GM23338 (cell line): ENCODE data around the gene KRT75.

Source experiments
- CREB1 ChIP-seq: fragments of 250-450 bp; sonication (Bioruptor Pico); IDR thresholded peaks from 2 replicates; pipeline ENCODE4 v1.5.0; 2020; ENCODE audit warnings: low read depth, mild to moderate bottlenecking, moderate library complexity
- CTCF ChIP-seq, 2 experiments: fragments of 200-600 bp in 1 of 2; sonication (generic) in 1 of 2; conservative IDR thresholded peaks; 2 replicates each; pipeline versions ENCODE4 v1.5.1 to v1.6.1; 2016 to 2017; ENCODE audit warnings: antibody characterized with exemption in 2 of 2, low read depth in 2 of 2, mild to moderate bottlenecking in 2 of 2, moderate library complexity in 1 of 2
- ETS1 ChIP-seq: IDR thresholded peaks from 2 replicates; pipeline ENCODE4 v1.6.1; 2016; ENCODE audit warnings: antibody characterized with exemption
- EZH2 ChIP-seq: fragments of 200-600 bp; sonication (generic); IDR thresholded peaks from one replicate; pipeline ENCODE4 v1.8.0; 2017; ENCODE audit warnings: antibody characterized with exemption, mild to moderate bottlenecking, low read depth; ENCODE audit not compliant: unreplicated experiment
- EZH2phosphoT487 ChIP-seq: fragments of 200-600 bp; sonication (generic); IDR thresholded peaks from one replicate; pipeline ENCODE4 v1.8.1; 2018; ENCODE audit warnings: antibody characterized with exemption; ENCODE audit not compliant: unreplicated experiment
- JUNB ChIP-seq: IDR thresholded peaks from one replicate; pipeline ENCODE4 v1.6.1; 2016; ENCODE audit warnings: antibody characterized with exemption; ENCODE audit not compliant: unreplicated experiment
- NANOG ChIP-seq: IDR thresholded peaks from 2 replicates; pipeline ENCODE4 v1.6.1; 2016; ENCODE audit warnings: antibody characterized with exemption, borderline replicate concordance
- POLR2AphosphoS5 ChIP-seq: IDR thresholded peaks from 2 replicates; pipeline ENCODE4 v1.6.1; 2016; ENCODE audit warnings: antibody characterized with exemption, low read depth
- REST ChIP-seq: IDR thresholded peaks from one replicate; pipeline ENCODE4 v1.6.1; 2018; ENCODE audit warnings: antibody characterized with exemption; ENCODE audit not compliant: unreplicated experiment
- STAT1 ChIP-seq: IDR thresholded peaks from one replicate; pipeline ENCODE4 v1.6.1; 2016; ENCODE audit warnings: antibody characterized with exemption; ENCODE audit not compliant: unreplicated experiment
- ZNF114 ChIP-seq: fragments of 250-450 bp; sonication (Bioruptor Pico); IDR thresholded peaks from 2 replicates; pipeline ENCODE4 v1.5.0; 2020; ENCODE audit warnings: mild to moderate bottlenecking, moderate library complexity
- ZNF331 ChIP-seq: fragments of 250-450 bp; sonication (Bioruptor Pico); IDR thresholded peaks from 2 replicates; pipeline ENCODE4 v1.5.0; 2020; ENCODE audit warnings: low read depth, mild to moderate bottlenecking, moderate library complexity
- ZNF462 ChIP-seq: fragments of 250-450 bp; sonication (Bioruptor Pico); IDR thresholded peaks from 2 replicates; pipeline ENCODE4 v1.5.0; 2020; ENCODE audit warnings: mild to moderate bottlenecking, moderate library complexity

- TF ChIP-seq CTCF (conservative IDR thresholded peaks at IDR 0.05; ENCODE audit: low read depth in 2 of 2): no peak
- no peak for TF ChIP-seq EZH2phosphoT487
- no peak for TF ChIP-seq EZH2
- TF ChIP-seq POLR2AphosphoS5: no peak
- TF ChIP-seq STAT1: no peak
- no peak for TF ChIP-seq CREB1 (CRISPR knock-in tag)
- no peak for TF ChIP-seq JUNB
- TF ChIP-seq ZNF462 (CRISPR knock-in tag): no peak
- no peak for TF ChIP-seq REST
- TF ChIP-seq ZNF331 (CRISPR knock-in tag): no peak
- TF ChIP-seq ZNF114 (CRISPR knock-in tag): no peak
- no peak for TF ChIP-seq NANOG
- TF ChIP-seq ETS1: no peak
Observed at GRCh38 chr12:52441320-52441911, 7.2 kb upstream of the KRT75 start.
